Endothelial cell of umbilical vein (primary cell): ENCODE results near the gene PCNA.

Experiments
- POLR2A ChIP-seq: IDR thresholded peaks from 2 replicates; pipeline ENCODE4 v1.6.1; 2012; ENCODE audit warnings: low read depth, mild to moderate bottlenecking, control low read depth, low read length
- TF ChIP-seq, protein P1 (sequence below), 2 donors: IDR thresholded peaks; 1 replicate in 1 of 2; 2 replicates in 1 of 2; pipeline ENCODE4 v1.5.1; 2011; ENCODE audit warnings: low read length in 2 of 2, mild to moderate bottlenecking in 2 of 2, moderate library complexity in 2 of 2, control low read depth in 1 of 2, inconsistent platforms in 1 of 2, low read depth in 1 of 2; ENCODE audit not compliant: insufficient read depth in 1 of 2; ENCODE audit errors: extremely low read depth in 1 of 2

DNA sequence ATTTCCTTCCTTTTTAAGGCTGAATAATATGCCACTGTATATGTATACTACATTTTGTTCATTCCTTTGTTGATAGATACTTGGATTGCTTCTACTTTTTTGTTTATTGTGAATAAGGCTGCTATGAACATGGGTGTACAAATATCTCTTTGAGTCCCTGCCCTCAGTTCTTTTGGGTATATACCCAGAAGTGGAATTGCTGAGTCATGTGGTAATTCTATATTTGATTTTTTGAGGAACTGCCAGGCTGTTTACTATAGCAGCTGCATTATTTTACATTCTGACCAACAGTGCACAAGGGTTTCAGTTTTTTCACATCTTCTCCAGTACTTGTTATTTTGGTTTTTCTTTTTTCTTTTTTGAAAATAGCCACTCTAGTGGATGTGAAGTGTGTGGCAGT lies 41.1 kb upstream of the PCNA start:
- TF ChIP-seq POLR2A: no peak
- TF ChIP-seq, protein P1, sequence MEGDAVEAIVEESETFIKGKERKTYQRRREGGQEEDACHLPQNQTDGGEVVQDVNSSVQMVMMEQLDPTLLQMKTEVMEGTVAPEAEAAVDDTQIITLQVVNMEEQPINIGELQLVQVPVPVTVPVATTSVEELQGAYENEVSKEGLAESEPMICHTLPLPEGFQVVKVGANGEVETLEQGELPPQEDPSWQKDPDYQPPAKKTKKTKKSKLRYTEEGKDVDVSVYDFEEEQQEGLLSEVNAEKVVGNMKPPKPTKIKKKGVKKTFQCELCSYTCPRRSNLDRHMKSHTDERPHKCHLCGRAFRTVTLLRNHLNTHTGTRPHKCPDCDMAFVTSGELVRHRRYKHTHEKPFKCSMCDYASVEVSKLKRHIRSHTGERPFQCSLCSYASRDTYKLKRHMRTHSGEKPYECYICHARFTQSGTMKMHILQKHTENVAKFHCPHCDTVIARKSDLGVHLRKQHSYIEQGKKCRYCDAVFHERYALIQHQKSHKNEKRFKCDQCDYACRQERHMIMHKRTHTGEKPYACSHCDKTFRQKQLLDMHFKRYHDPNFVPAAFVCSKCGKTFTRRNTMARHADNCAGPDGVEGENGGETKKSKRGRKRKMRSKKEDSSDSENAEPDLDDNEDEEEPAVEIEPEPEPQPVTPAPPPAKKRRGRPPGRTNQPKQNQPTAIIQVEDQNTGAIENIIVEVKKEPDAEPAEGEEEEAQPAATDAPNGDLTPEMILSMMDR (IDR thresholded peaks at IDR 0.05; ENCODE audit: extremely low read depth in 1 of 2, insufficient read depth in 1 of 2, low read depth in 1 of 2, low read length in 2 of 2): no peak
